Fibroblast of upper back skin (primary cell): ENCODE data around the gene FEZF1.
A peak's percentile ranks its signal among the peaks of the same experiment; 100 is the strongest.

Experiments
- DNase-seq: peaks from one replicate; pipeline ENCODE4 v3.0.0-alpha.2; 2013

The FEZF1 gene

DNA sequence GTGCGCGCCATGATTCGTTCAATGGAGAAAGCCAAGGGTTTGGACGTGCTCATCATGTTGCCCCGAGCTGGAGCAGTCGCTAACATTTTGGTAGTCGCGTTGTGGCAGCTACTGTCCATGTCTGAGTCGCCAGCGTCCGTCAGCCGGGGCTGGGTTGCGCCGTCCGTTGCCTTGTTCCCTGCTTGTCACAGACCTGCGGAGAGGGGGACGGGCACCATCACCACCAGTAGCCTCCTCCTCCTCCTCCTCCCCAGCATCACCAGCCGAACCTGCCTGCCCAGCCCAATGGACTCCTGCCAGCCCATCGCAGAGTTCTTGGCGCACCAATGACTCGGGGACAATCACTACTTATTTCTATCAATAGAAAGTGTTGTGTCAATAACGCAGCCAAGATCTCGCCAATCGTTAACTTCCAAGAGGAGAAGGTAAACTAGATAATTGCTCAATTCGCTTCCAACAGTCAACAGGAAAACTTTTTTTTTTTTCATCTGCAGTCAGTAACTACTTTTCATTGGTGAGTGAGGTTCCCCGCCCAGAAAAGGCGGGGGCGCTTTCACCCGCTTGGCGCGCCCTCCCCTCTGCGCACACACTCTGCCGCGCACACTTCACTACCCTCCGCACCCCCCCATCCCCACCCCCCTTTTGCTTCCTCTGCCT, at the start of gene FEZF1:
TSS of gene FEZF1 (minus strand) at position 432 of the 657 bp plus-strand sequence. CDS start at position 119, 313 bp downstream.
- DNase-seq, result no peak

DNA sequence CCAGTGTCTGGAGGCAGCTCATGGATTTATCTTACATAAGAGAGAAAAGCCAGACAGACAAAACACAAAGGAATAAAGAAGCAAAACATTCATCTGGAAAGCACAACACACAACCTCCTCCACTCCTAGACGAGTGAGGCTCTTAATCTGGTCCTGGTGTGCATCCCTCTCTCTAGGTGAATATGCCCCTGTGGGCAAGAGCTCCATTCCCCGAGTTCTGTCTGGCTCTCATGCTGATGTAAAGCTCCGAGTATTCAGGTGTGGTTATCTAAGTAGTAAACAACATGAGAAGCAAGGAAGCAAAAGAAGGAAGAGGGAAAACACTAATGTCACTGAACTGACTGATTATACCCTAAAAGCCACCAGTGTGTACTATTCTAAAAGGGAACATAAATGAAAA, 47.9 kb upstream of the FEZF1 start:
- no peak for DNase-seq

DNA sequence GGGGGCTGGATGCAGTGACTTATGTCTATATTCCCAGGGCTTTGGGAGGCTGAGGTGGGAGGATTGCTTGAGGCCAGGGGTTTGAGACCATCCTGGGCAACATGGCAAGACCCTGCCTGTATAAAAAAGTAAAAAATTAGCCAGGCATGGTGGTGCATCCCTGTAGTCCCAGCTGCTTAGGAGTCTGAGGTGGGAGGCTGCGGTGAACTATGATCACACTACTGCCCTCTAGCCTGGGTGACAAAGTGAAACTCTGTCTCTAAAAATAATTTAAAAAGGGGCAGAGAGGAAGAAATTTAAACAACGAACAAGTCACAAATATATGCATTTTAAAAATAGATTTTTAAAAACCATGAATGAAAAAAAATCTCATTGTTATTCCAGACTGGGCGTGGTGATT, 46.2 kb upstream of the FEZF1 start:
- no peak for DNase-seq

DNA sequence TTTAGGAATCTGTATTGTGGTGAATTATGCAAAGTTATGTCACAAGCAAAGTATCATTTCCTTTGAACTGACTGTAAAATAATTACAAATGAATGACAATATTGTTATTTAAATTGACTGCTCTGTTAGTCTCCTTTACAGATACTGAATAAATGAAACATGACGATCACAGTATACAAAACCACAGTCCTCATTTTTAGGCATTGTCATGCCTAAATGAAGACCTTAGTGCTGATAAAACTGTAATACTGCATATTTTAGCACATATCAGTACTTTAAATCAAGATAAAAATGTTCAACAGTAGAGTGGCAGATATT, 39.7 kb upstream of the FEZF1 start:
- DNase-seq, result no peak

DNA sequence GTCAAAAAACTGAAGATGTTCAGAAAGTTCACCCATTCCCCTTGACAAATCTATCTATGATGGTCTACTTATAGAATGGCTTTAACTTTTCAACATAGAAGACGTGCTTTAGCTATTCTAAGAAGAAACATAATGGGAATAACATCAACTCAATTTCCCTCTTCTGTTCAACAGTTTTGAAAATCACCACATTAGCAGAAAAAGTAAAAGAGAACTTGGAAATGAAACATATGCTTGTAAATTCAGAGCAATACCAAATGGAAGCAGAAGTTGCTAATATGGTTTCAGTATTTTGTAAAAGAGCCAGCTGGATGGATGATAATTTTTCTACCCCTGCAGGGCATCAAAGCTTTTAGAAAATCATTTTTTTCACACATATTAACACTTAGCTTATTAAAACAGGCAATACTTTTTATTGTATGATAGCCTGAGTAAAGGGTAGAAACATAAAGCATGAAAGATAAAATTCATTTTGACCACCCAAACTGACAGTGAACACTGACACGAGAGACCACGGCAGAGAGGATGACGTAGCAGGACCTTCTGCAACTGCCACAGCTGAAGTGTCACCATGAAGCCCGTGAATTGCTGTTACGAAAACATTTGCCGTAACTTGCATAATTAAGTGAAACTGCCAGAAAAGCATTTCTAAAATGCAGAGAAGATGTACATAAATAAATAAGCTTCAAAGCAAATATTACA, 39.2 kb upstream of the FEZF1 start:
- no peak for DNase-seq

DNA sequence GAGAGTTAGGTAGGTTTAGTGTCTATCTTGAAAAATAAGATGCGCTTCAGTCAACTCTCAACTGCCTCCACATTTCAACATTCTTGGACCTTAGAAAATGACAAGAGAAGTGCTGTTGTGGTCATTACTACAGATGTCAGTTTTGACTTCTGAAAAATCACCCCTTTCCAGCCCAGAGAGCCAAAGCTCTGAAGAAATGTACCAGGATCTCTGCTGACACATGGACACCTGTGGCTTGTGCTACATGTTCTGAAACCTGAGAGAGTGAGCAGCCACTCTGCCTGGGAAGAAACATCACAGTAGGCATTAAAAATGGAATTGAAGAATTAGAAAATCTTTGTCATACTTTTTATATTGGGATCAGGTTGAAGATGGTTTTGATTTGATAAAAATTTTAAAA, 35.9 kb upstream of the FEZF1 start:
- no peak for DNase-seq

DNA sequence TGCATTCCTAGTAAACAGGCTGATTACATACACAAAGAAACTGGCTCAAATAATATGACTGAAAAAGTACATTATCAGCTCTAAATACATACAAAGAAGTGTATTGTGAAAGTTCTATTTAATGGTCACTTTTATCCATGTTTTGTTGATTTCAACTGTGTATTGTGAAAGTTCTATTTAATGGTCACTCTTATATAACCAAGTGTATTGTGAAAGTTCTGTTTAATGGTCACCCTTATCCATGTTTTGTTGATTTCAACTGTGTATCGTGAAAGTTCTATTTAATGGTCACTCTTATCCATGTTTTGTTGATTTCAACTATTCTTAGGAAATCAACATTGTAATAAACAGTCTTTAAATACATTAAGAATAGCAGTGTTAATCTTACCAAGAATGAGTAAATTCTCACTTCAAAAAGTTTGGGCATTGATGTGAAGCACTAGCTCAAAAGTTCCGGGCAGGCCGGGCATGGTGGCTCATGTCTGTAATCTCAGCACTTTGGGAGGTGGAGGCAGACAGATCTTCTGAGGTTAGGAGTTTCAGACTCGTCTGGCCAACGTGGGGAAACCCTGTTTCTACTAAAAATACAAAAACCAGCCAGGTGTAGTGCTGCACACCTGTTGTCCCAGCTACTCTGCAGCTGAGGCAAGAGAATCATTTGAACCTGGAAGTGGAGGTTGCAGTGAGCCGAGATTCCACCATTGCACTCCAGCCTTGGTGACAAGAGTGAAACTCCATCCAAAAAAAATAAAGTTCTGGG, 34.8 kb upstream of the FEZF1 start:
- DNase-seq, result no peak

DNA sequence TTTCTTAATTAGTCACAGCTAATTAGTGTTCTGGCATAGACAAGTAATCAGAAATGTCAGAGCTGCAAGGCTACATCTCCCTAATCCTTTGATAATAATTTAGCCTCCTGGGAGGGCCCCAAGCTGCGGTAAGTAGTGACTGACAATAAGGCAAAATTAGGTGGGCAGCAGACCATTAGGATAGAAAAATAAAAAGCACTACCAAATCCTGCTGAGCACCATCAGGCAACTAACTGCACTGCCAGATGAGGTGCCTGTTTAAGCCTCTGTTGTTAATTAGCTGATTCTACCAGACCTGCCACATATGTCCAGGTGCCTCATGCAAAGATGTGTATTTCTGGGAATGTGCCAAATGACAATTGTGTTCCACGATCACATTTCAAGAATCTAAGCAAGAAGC, 32.5 kb upstream of the FEZF1 start:
- DNase-seq, result no peak

DNA sequence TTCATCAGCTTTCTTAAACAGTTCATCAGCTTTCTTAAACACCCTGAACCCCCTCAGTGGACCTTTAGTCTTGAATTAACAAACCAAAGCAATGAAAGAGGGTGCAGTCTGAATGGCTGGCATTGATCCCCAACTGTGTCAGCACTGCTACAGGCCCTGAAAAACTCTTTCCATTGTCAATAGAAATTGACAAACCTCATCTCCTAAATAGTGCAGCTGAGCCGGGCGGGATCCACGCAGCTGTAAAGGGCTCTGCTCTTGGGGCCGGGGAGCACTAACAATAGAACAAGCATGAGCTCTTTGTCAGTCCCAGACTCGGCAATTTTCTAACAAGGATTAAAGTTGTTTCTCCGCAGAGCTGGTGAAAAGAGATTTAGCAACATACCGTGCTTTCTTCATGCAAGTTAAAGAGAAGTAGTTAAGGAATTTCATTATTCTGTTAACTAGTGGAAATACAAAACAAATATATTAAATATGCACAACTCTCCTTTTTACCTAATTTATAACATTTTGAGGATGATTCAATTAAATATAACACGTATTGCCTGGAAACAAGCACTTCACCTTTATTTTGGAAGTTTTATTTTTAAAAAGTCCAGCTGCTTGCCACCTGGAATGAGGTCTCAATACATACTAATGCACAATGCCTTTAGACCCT, 24.7 kb upstream of the FEZF1 start:
- no peak for DNase-seq

DNA sequence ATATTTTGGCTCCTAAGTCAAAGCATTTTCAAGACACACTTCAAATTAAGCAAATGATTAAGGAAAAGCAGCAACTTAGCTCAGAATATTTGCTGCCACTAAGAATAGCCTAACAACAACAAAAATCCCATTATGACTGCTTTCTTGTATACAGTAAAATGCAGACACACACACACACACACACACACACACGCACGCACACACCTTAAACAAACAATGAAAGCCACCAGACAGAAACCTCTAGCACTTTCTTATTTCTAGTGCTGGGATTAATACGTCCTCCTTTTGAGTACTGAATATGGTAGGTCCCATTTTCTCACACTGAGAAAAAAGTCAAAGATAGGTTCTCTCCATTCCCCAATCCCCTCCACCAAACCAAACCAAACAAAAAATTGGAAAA, 23.4 kb upstream of the FEZF1 start:
- DNase-seq, result no peak

DNA sequence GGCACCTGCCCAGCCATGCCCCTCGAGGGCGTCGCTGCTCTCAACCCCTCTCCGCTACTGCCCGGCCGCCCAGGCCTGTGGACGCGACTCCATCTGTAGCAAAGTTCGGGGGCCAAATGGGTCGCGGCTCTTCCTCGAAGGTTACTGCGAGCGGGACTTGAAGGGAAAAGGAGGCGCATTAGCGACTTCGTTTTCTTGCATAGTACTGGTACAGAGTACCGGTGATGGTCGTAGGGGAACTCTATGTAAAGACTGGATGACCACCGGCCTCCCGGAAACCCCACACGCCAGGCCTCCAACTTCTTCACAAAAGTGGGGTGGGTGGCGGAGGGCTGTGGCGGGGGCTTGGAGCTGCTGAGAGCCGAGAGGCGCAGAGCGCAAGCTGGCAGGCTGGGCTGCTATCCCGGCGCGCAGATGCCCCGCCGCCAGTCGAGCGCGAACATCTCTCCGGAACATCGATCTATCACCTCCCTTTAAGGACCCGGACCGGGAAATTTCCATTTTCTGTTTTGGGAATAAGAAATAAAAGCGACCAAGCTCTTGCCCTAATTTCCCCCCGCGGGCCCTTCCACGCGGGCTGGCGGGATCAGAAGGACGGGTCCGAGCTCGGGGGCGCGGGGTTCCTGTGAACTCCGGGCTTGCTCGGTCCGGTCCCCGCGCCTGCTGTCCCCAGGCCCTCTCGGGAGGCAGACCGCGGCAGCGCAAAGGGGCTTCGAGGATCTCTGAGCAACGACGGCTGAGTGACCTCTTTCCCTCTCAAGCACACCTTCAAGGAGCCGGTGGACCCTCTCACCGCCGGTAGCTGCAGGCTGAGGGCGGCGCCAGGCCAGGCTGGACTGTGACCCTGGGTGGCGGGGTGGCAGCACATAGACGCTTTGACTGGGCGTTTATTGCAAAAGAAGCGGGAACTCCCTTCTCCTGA, 12.2 kb upstream of the FEZF1 start:
- DNase-seq, result no peak

DNA sequence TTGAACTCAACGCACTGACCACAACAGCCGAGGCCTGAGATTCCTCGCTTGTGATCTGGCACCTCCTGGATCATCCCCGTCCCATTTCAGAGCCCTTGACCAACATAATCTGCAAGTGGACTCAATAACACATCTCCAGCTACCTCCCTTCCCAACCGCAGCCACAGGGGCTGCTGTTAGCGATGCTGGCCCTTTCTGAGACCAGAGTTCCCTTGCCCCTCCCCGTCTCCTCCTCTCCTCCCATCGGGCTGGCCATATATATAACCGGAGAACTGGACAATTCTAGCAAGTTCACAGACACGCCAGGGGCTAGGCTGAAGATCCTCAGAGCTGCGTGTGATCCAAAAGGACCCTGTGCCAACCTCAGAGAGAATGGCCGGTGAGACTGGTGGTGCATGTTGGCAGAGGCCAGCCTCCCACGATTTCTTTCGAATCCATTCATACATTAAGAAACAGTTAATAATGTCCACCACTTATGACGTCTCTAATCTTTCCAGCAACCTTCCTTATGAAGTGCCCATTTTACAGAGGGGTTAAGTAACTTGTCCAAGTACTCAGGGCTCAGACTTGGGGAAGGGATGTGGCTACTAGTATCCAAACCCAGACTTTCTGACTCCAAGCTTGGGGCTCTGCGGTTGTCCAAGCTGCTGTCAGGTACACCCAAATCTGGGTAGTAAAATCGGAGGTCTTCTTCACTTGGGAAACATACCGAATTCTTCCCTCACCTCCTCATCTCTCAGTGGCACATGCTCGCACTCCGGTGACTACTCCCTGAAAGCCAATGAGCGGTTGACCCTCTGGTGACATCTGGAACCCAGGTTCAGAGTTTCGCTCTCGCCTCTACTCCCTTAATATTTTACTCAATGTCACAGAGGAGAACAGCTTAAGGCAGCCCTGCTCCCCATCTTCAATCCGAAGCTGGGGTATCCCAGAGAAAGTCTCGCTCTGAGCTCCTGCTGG, 11.2 kb upstream of the FEZF1 start:
- no peak for DNase-seq

DNA sequence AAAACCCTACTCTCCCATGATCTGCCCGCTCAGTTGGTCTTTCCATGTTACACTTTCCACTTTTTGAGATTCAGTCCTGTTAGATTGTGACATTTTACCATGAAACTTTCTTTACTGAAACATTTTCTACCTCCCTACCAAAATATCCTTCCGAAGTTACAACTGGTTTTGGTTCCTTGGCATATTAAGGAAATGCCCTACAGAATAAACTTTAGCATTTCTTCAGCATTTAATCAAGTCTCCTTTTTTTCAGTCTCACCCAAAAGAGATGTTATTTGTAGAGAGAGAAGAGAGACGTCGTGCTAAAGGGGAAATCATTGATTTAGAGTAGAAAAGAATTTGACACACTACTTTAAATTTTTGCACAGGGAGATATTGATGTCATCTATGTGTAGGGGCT, 9.7 kb upstream of the FEZF1 start:
- no peak for DNase-seq

DNA sequence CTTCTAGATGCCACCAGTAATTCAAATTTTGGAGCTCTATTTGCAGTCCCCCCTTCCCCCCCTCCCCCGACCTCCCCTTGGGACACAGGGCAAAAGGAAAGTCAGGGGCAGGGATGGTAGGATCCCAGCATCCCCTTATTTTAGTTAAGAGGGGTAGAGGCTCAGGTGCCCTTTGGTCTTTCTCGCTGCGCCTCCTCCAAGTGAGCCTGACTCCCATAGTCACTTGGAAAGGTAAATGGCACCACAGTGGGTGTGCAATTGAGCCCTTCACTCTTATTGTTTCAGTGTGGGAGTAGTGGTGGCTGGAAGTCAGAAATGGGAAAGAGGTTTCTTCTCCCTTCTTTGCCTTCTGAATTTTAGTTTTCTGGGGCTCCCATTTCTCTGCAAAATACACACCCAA, 8.2 kb upstream of the FEZF1 start:
- DNase-seq, result no peak

DNA sequence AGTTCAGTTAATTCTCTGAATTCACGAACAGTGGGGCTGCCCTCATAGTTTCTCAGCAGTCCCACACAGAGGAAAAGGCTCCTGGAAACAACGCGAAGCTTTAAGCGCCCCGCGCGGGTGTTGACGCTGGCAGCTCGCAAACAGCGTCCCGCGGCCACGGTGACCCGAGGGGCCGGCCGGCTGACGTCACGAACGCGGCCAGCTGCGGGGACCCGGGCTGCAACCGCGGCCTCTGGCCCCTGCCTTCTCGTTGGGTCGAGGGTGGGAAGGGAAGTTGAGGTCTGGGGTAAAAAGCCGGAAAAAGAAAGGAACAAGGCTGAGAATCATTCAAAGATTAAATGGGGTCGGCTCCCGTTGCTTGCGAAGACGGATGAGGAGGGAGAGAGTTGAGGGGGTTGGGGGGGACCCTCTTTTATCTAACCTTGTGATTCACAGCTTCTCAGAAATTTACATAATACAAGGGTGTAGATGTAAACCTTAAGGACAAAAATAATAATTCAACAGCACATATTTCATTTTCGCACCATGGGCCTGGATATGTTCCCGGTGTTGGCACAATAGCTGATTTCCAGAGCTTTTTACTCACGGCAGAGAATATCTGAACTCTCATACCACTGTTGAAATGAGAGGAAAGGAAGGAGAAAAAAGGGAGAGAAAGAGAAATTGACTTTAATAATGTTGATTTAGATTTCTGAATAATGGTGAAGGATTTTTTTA, 7.3 kb upstream of the FEZF1 start:
- DNase-seq, result no peak

DNA sequence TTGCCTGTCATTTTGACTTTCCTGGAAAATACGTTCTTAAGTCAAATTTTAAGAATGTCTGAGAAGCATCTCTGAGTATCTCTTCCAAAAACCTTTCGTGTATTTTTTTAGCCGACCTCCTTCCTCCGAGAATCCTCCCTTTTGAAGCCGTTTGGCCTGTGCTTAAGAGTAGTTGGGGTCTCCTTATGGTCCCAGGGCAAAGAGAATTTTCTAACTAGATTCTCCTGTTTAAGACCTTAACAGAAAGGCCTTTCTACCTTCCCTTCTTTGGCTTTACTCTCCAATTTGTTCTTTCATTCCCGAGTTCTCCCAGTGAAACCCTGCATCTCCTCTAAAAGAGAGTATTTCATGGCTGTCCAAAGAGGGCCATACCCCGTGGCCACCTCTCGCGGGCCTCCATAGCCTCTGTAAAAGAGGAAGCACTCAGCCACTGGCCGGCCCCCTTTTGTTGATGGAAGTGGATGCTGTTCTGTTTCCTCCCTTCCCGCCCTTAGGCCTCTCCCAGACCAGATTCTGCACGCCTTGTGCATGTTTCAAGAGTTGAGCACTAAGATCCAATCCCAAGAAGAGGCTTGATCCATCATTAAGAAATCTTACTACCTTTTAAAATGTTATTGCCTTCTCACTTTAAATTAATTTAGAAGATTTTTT, 6.6 kb upstream of the FEZF1 start:
- DNase-seq, result no peak

DNA sequence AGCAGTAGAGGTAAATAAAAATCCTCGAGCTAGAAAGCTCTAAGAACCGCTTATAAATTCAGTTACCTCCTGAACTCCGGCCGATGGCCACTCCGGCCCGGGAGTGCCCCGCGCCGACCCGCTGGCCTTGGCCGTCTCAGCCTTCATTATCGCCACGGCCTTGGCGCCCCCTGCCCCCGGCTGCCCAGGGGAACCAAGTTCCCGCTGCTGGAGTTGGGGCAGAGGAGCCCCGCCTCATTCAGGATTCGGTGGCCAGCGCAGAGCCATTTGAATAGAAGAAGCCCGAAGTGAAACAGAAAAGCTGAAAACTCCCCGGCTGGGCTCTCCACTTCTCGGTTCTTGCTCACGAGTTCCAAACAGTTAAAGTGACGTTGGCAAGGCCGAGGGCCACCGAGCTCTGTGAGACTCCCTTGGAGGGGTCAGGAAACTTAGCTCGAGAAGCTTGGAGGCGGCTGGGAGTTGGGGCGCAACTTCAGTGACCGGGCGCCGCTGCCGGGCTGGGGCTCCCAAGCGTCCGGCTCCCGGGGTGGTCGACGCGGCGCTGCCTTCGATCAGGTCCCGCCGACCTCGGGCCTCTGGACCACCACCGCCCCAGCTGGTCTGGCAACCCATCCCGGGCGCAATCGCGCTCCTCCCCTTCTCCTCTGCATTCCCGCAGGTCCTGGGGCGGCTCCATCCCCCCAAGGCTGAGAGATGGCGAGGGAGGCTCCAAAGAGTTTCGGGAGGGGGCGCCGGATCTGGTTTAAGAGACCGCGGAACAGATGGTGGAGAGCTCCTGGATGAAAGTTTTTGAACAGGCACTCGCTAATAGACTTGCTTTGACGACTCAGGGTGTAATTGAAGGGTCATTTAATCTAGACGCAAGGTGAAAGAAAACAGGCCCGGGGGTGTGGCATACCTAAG, 5.8 kb upstream of the FEZF1 start:
- peak; percentile 3 for DNase-seq

DNA sequence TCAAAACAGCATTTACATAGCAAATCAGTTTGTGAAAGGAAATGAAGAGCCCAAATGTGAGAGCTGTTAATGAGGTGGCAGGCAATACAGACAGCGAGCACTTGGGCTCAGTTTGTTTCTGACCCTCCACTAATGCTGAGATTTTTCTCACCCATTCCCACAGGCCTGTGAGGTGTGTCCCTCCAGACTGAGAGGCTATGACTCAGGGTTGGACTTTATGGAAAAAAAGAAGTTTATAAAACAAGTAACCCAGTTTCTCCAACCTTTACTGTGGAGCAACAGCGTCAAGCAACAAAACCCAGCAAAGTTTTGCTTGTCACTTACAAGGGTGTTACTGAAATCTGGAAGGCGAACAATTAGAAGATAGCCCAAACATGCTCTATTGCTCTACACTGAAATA, 4.9 kb upstream of the FEZF1 start:
- no peak for DNase-seq

DNA sequence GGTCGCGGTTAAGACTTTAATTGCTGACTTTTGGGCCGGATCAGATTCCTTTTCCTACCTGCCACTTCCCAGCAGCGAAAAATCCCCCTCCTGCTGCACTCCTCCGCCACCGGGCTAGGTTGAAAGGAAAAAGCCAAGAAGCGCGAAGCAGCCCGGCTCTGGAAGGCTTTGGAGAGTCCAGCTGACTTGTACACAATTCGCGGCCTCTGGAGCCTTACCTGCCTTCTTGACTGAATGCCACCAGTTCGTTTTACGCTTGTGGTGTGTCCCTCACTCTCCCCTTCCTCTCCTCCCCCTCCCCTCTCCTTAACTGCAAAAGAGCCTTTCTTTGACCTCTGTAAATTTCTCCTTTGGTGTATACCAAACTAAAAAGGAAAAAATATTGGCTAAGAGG, 2.7 kb upstream of the FEZF1 start:
- DNase-seq, result no peak
